Right lobe of liver (tissue), 4 donors: ENCODE results near the gene CDC26.

Experiments used
- POLR2A ChIP-seq: fragments of 450-650 bp; IDR thresholded peaks from one replicate; pipeline ENCODE4 v1.6.1; 2017; ENCODE audit warnings: antibody characterized with exemption, mild to moderate bottlenecking
- TF ChIP-seq, protein P1 (sequence below), 4 donors: fragments of 200-600 bp in 3 of 4; fragments of 450-650 bp in 1 of 4; IDR thresholded peaks; one replicate each; pipeline versions ENCODE4 v1.5.1 to v1.8.0; 2016 to 2022; ENCODE audit warnings: antibody characterized with exemption in 4 of 4, mild to moderate bottlenecking in 2 of 4
- donor health status: DM: no; HTN: no; CAD: no.
- donor health status: DM: no; HTN: no; CAD: no.
- donor health status: DM: no; HTN: yes; CAD: no.

DNA sequence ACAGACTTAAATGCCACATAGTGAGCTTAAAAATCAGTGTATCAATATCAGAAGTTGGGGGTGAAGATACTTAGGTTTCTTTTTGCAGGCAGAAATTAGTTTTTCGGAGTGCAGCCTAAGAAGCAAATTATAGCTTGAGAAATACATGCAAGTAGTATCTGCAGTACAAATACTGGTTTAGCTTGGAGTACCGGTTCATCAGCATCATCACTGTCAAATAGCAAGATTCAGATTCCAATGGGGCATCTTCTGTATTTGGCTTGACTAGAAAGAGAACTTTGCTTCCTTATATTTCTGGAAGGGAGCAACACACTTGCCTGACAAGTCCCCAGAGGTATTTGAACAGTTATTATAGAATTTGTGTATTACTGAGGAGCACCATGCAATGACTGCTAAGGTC lies 34.2 kb downstream of the CDC26 start:
- TF ChIP-seq, protein P1, sequence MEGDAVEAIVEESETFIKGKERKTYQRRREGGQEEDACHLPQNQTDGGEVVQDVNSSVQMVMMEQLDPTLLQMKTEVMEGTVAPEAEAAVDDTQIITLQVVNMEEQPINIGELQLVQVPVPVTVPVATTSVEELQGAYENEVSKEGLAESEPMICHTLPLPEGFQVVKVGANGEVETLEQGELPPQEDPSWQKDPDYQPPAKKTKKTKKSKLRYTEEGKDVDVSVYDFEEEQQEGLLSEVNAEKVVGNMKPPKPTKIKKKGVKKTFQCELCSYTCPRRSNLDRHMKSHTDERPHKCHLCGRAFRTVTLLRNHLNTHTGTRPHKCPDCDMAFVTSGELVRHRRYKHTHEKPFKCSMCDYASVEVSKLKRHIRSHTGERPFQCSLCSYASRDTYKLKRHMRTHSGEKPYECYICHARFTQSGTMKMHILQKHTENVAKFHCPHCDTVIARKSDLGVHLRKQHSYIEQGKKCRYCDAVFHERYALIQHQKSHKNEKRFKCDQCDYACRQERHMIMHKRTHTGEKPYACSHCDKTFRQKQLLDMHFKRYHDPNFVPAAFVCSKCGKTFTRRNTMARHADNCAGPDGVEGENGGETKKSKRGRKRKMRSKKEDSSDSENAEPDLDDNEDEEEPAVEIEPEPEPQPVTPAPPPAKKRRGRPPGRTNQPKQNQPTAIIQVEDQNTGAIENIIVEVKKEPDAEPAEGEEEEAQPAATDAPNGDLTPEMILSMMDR (IDR thresholded peaks at IDR 0.05) = no peak
- no peak for TF ChIP-seq POLR2A
